AG04450 (cell line): ENCODE measurements around the gene MAP3K5. TPM values are rescaled to one million over a fixed set of nuclear protein-coding genes. Genes with fewer than 3 reads are reported as not detected.

Experiments
- CTCF ChIA-PET: fragments of 300-600, 350-600 bp; formaldehyde crosslinking; extraction: SDS; loops from one replicate; lab custom pipeline; 2022; ENCODE audit warnings: antibody characterized with exemption, inconsistent platforms; lab: Charles Lee
- POLR2A ChIA-PET: fragments of 350-600 bp; formaldehyde crosslinking; extraction: SDS; loops from one replicate; lab custom pipeline; 2021; ENCODE audit warnings: antibody characterized with exemption, inconsistent platforms; lab: Yijun Ruan, JAX
- DNase-seq: peaks from one replicate; pipeline ENCODE4 v3.0.0-alpha.2; 2011; ENCODE audit warnings: low read depth, low spot score
- H3K27ac ChIP-seq: one replicate; pipeline ENCODE4 v1.5.1; 2012; ENCODE audit warnings: low read depth, low read length, control low read depth
- H3K27me3 ChIP-seq: one replicate; pipeline ENCODE4 v1.6.0; 2012; ENCODE audit warnings: low read length; ENCODE audit not compliant: control insufficient read depth, insufficient read depth
- H3K4me3 ChIP-seq: 2 replicates; pipeline ENCODE4 v1.5.1; 2011; ENCODE audit warnings: mild to moderate bottlenecking, low read depth, low read length, control low read depth
- H3K9me3 ChIP-seq: 2 replicates; pipeline ENCODE4 v1.5.1; 2012; ENCODE audit warnings: low read length; ENCODE audit not compliant: control insufficient read depth, insufficient read depth
- polyA plus RNA-seq: library from polyadenylated mRNA; depleted of rRNA; stranded (reverse); fragments of >200 nt; gene quantifications from 2 replicates; pipeline ENCODE4 v1.2.3, GENCODE V29; 2011
- TF ChIP-seq, protein P1 (sequence below): IDR thresholded peaks from 2 replicates; pipeline ENCODE4 v1.5.1; 2011; ENCODE audit warnings: low read depth, low read length, control low read depth, inconsistent platforms

MAP3K5 gene
- polyA plus RNA-seq, 1 experiment = 17.0 TPM

DNA sequence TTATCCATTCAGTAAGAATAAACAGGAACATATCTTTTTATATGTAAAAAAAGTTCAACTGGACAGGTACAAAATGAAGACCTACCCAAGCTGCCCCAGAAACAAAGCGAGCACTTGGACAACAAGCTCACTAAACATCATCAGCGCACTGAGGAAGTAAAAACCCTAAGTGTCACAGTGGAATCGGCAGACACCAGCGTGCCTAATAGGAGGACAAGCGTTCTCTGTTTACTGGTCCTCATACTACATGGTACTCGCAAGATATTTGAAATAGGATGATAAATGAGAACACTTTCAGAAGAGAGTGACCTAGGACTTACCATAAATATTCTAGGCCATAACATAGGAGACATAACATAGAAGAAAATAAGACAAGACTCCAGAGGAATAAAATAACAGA lies 260.2 kb downstream of the MAP3K5 start:
- H3K4me3 ChIP-seq = no peak overlapping the region
- ChIA-PET CTCF (interaction anchor here (2.6 kb wide), 1 partner anchor 18 kb away, joined by 9 read pairs; the partner anchor contains the start of gene MAP7), POLR2A (no interaction called here)
- no peaks in the 10 kb centered on the region for H3K9me3 ChIP-seq
- DNase-seq = no peak
- H3K27ac ChIP-seq = no peak overlapping the region
- TF ChIP-seq, protein P1, sequence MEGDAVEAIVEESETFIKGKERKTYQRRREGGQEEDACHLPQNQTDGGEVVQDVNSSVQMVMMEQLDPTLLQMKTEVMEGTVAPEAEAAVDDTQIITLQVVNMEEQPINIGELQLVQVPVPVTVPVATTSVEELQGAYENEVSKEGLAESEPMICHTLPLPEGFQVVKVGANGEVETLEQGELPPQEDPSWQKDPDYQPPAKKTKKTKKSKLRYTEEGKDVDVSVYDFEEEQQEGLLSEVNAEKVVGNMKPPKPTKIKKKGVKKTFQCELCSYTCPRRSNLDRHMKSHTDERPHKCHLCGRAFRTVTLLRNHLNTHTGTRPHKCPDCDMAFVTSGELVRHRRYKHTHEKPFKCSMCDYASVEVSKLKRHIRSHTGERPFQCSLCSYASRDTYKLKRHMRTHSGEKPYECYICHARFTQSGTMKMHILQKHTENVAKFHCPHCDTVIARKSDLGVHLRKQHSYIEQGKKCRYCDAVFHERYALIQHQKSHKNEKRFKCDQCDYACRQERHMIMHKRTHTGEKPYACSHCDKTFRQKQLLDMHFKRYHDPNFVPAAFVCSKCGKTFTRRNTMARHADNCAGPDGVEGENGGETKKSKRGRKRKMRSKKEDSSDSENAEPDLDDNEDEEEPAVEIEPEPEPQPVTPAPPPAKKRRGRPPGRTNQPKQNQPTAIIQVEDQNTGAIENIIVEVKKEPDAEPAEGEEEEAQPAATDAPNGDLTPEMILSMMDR = no peak
- peaks cover 15% of the 10 kb centered on the region for H3K27me3 ChIP-seq

GRCh38 chr6:136529710-136530109 lies 262.6 kb downstream of the MAP3K5 start:
- H3K27me3 ChIP-seq = peaks cover 12% of the 10 kb centered on the region
- ChIA-PET POLR2A (no interaction called here), CTCF (interaction anchor here (2.6 kb wide), 1 partner anchor 21 kb away, joined by 9 read pairs; the partner anchor contains the start of gene MAP7)
- H3K27ac ChIP-seq = no peak overlapping the region
- H3K9me3 ChIP-seq = no peaks in the 10 kb centered on the region
- no peak for DNase-seq
- TF ChIP-seq, protein P1 = no peak
- H3K4me3 ChIP-seq = no peak overlapping the region

DNA sequence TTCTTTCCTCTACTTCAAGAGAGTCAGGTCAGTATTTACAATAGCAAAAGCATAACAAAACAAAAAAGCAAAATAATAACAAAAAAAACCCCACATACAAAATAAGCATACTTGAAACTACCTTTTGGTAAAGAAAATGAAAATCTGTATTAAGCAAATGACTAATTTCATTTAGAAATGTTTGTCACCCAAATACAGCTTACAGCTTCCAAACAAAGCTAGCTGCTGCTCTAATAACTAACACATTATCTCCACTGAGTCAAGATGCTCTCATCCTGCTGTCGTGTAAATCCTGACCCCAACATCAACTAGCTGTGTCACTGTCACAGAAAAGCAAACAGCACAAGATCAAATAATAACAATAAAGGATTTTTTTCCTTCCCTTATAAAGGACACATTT lies 263.8 kb downstream of the MAP3K5 start:
- TF ChIP-seq, protein P1 = no peak
- Histone ChIP-seq H3K27ac (no peak overlapping the region), H3K27me3 (peaks cover 6% of the 10 kb centered on the region), H3K4me3 (no peak overlapping the region), H3K9me3 (no peaks in the 10 kb centered on the region)
- ChIA-PET POLR2A (no interaction called here), CTCF (no interaction called here)
- DNase-seq = no peak

- ChIA-PET POLR2A (no interaction called here), CTCF (no interaction called here)
- no peak overlapping the region for H3K4me3 ChIP-seq
- TF ChIP-seq, protein P1 = no peak
- H3K27me3 ChIP-seq = peaks cover 6% of the 10 kb centered on the region
- H3K27ac ChIP-seq = no peak overlapping the region
- DNase-seq = no peak
- no peaks in the 10 kb centered on the region for H3K9me3 ChIP-seq
Measured at GRCh38 chr6:136527831-136528230, 264.4 kb downstream of the MAP3K5 start.

GRCh38 chr6:136526937-136527336 lies 265.3 kb downstream of the MAP3K5 start:
- H3K27ac ChIP-seq = no peak overlapping the region
- TF ChIP-seq, protein P1 = no peak
- ChIA-PET CTCF (interaction anchor here (1.6 kb wide), 1 partner anchor 20 kb away, joined by 5 read pairs; no protein-coding TSS in a partner anchor), POLR2A (no interaction called here)
- no peak overlapping the region for H3K4me3 ChIP-seq
- H3K9me3 ChIP-seq = no peaks in the 10 kb centered on the region
- no peak for DNase-seq
- peaks cover 7% of the 10 kb centered on the region for H3K27me3 ChIP-seq
